H7 (cell line): Measurements from ENCODE around the gene BICRA. TPM values are rescaled to one million over a fixed set of nuclear protein-coding genes. Genes with fewer than 3 reads are reported as not detected.
"Not testable (repeated sequence)": the region's sequence is repeated elsewhere in the genome, so short reads cannot be mapped to it uniquely, and the experiment has no call there.

Experiments used
- DNase-seq: peaks from one replicate; pipeline ENCODE4 v3.0.0; 2012
- H3K27me3 ChIP-seq: 2 replicates; pipeline ENCODE4 v1.6.0; 2011; ENCODE audit warnings: mild to moderate bottlenecking, low read length; ENCODE audit not compliant: control insufficient read depth, insufficient read depth
- H3K36me3 ChIP-seq: replicated peaks from 2 replicates; pipeline ENCODE4 v1.5.1; 2011; ENCODE audit warnings: low read length; ENCODE audit not compliant: control insufficient read depth, insufficient read depth
- H3K4me3 ChIP-seq: 2 replicates; pipeline ENCODE4 v1.5.1; 2011; ENCODE audit warnings: low read depth, mild to moderate bottlenecking, control low read depth, low read length, moderate library complexity; ENCODE audit not compliant: insufficient read depth
- total RNA-seq: library from RNA; depleted of rRNA; stranded (reverse); fragments of >200 nt; shearing (Covaris generic); gene quantifications from 2 replicates; pipeline ENCODE4 v1.2.3, GENCODE V29; 2014

BICRA gene
- total RNA-seq, 1 experiment from 2014 or later, result 3.4 TPM

- H3K4me3 ChIP-seq, result no peak overlapping the region
- DNase-seq, result no peak
- no peaks in the 10 kb centered on the region for H3K36me3 ChIP-seq
- H3K27me3 ChIP-seq, result no peaks in the 10 kb centered on the region
These were observed 15.1 kb upstream of the BICRA start for GRCh38 chr19:47593860-47594259.

- H3K4me3 ChIP-seq, result no peak overlapping the region
- no peak for DNase-seq
- H3K36me3 ChIP-seq, result no peaks in the 10 kb centered on the region
- H3K27me3 ChIP-seq, result no peaks in the 10 kb centered on the region
These were observed 13.0 kb upstream of the BICRA start for GRCh38 chr19:47595944-47596343.

GRCh38 chr19:47598407-47599349 is 10.3 kb upstream of the BICRA start:
- no peaks in the 10 kb centered on the region for H3K27me3 ChIP-seq
- peak overlapping the region; percentile 32 for H3K4me3 ChIP-seq
- peak; percentile 86 for DNase-seq
- no peaks in the 10 kb centered on the region for H3K36me3 ChIP-seq

- H3K4me3 ChIP-seq, result peak overlapping the region; percentile 28
- H3K36me3 ChIP-seq, DNase-seq, H3K27me3 ChIP-seq: not testable (repeated sequence)
These were observed 9.2 kb upstream of the BICRA start for GRCh38 chr19:47599671-47600245.

GRCh38 chr19:47600246-47601179 is 8.4 kb upstream of the BICRA start:
- Histone ChIP-seq H3K4me3 (peak overlapping the region; percentile 49), H3K27me3 (no peaks in the 10 kb centered on the region), H3K36me3 (no peaks in the 10 kb centered on the region)
- peak; percentile 99 for DNase-seq

GRCh38 chr19:47601180-47601904 is 7.6 kb upstream of the BICRA start:
- no peaks in the 10 kb centered on the region for H3K36me3 ChIP-seq
- no peak for DNase-seq
- H3K4me3 ChIP-seq, result peak overlapping the region; percentile 49
- no peaks in the 10 kb centered on the region for H3K27me3 ChIP-seq

GRCh38 chr19:47603706-47604565 is 5.0 kb upstream of the BICRA start:
- Histone ChIP-seq H3K27me3 (no peaks in the 10 kb centered on the region), H3K4me3 (no peak overlapping the region), H3K36me3 (no peaks in the 10 kb centered on the region)
- no peak for DNase-seq

- no peak for DNase-seq
- H3K36me3 ChIP-seq, result no peaks in the 10 kb centered on the region
- H3K4me3 ChIP-seq, result peak overlapping the region; percentile 98
- H3K27me3 ChIP-seq, result no peaks in the 10 kb centered on the region
These were observed 1.3 kb upstream of the BICRA start for GRCh38 chr19:47607564-47608073.

- H3K27me3 ChIP-seq, result no peaks in the 10 kb centered on the region
- no peaks in the 10 kb centered on the region for H3K36me3 ChIP-seq
- peak; percentile 100 for DNase-seq
- peak overlapping the region; percentile 98 for H3K4me3 ChIP-seq
These were observed 638 bp upstream of the BICRA start for GRCh38 chr19:47608074-47608918.

GRCh38 chr19:47609906-47610894 is 1.3 kb downstream of the BICRA start:
- peaks cover 1% of the 10 kb centered on the region; the same call in 1 of the 2 replicates for H3K36me3 ChIP-seq
- H3K4me3 ChIP-seq, result peak overlapping the region; percentile 79
- H3K27me3 ChIP-seq, result no peaks in the 10 kb centered on the region

GRCh38 chr19:47610902-47611301 is 2.0 kb downstream of the BICRA start:
- DNase-seq, result no peak
- no peaks in the 10 kb centered on the region for H3K27me3 ChIP-seq
- H3K4me3 ChIP-seq, result no peak overlapping the region; the same call in 1 of the 2 replicates
- H3K36me3 ChIP-seq, result peaks cover 1% of the 10 kb centered on the region; the same call in 1 of the 2 replicates

More at GRCh38 chr19:47609906-47610894, 1.3 kb downstream of the BICRA start:
- DNase-seq, result peak; percentile 82
